ENCODE measurements around the gene AK8. TPM values are rescaled to one million over a fixed set of nuclear protein-coding genes. Genes with fewer than 3 reads are reported as not detected.

AK8 gene
- total and polyA plus RNA-seq, 9 of the 15 experiments (the other 6 are each of a cell fraction or from before 2014, with no cell fraction given): 0.06 to 0.37 TPM; not detected in 7

- TF ChIP-seq JUN (IDR thresholded peaks at IDR 0.05; ENCODE audit: borderline replicate concordance, low read depth, low read length): peak; percentile 52; the same call in 1 of the 2 replicates
- TF ChIP-seq JUN (CRISPR knock-in tag; IDR thresholded peaks at IDR 0.05; ENCODE audit: borderline replicate concordance): 0 out of 2 replicates have a peak, but pooled peaks have one; percentile 33
- TF ChIP-seq MCM5 (IDR thresholded peaks at IDR 0.05; ENCODE audit: low read depth): no peak
- TF ChIP-seq SREBF1 (IDR thresholded peaks at IDR 0.05; ENCODE audit: borderline replicate concordance, low read depth, low read length): no peak
- 0 out of 2 replicates have a peak, but pooled peaks have one; percentile 42 for TF ChIP-seq BMI1 (IDR thresholded peaks at IDR 0.05; ENCODE audit: low read length)
- TF ChIP-seq SMAD1 (IDR thresholded peaks at IDR 0.05; ENCODE audit: low read depth, low read length, partially characterized antibody): peak; percentile 99
- peak; percentile 37; the same call in 1 of the 2 replicates for TF ChIP-seq KHSRP (IDR thresholded peaks at IDR 0.05)
- peak; percentile 94 for TF ChIP-seq SMARCA5 (IDR thresholded peaks at IDR 0.05)
- no peak for TF ChIP-seq NFXL1 (CRISPR knock-in tag; IDR thresholded peaks at IDR 0.05)
- TF ChIP-seq ZNF76 (CRISPR knock-in tag; IDR thresholded peaks at IDR 0.05; ENCODE audit: borderline replicate concordance): no peak
- TF ChIP-seq CBX3 (IDR thresholded peaks at IDR 0.05; ENCODE audit: borderline replicate concordance in 1 of 2, low read length in 2 of 2): peak in 1 of 2 experiments; percentile 70; a peak in 2 of 3 replicates
- TF ChIP-seq ZNF24 (IDR thresholded peaks at IDR 0.05): peak; percentile 80
- TF ChIP-seq HNRNPK (IDR thresholded peaks at IDR 0.05; ENCODE audit: low read depth, low read length, poor library complexity, severe bottlenecking): no peak
- no peak; the same call in 1 of the 2 replicates for TF ChIP-seq MTA1 (IDR thresholded peaks at IDR 0.05; ENCODE audit: borderline replicate concordance)
- peak; percentile 43; the same call in 1 of the 2 replicates for TF ChIP-seq USF1 (CRISPR knock-in tag; IDR thresholded peaks at IDR 0.05)
- no peak for TF ChIP-seq CREB3 (tag; conservative IDR thresholded peaks at IDR 0.05; ENCODE audit: low read depth)
- TF ChIP-seq MAX (CRISPR knock-in tag; IDR thresholded peaks at IDR 0.05): peak; percentile 87
- no peak for TF ChIP-seq PPARD (CRISPR knock-in tag; IDR thresholded peaks at IDR 0.05)
- peak; percentile 19; the same call in 1 of the 2 replicates for TF ChIP-seq NFE2 (IDR thresholded peaks at IDR 0.05; ENCODE audit: low read depth)
- 0 out of 2 replicates have a peak, but pooled peaks have one; percentile 36 for TF ChIP-seq ZNF274 (IDR thresholded peaks at IDR 0.05; ENCODE audit: borderline replicate concordance, low read depth, low read length)
- TF ChIP-seq ZHX1 (conservative IDR thresholded peaks at IDR 0.05; ENCODE audit: low read length): peak; percentile 67; the same call in 1 of the 2 replicates
- TF ChIP-seq THRAP3 (IDR thresholded peaks at IDR 0.05; ENCODE audit: borderline replicate concordance): peak; percentile 89; the same call in 1 of the 2 replicates
- 0 out of 2 replicates have a peak, but pooled peaks have one; percentile 34 for TF ChIP-seq ZEB2 (IDR thresholded peaks at IDR 0.05)
These were observed 79.0 kb downstream of the AK8 start (continued) for GRCh38 chr9:132798817-132799790.

All from K562 (cell line).